Measurements from ENCODE around the gene SLC24A3.

Gene SLC24A3

GRCh38 chr20:19695081-19695480, 482.6 kb downstream of the SLC24A3 start:
- DNase-seq, result no peak

DNA sequence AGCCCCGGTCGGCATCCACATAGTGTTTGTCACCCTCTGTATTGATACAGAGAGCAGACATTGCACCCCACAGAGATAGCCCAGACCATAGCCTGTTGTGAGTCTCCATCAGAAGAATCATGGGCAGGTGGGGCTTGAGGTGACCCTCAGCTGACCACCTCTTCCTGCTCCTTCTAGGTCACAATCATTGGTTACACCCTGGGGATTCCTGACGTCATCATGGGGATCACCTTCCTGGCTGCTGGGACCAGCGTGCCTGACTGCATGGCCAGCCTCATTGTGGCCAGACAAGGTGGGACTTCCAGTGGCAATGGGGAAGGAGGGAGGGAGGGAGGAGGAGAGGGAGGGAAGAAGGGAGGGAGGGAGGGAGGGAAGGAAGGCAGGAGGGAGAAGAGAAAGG, 484.2 kb downstream of the SLC24A3 start:
- no peak for DNase-seq

DNA sequence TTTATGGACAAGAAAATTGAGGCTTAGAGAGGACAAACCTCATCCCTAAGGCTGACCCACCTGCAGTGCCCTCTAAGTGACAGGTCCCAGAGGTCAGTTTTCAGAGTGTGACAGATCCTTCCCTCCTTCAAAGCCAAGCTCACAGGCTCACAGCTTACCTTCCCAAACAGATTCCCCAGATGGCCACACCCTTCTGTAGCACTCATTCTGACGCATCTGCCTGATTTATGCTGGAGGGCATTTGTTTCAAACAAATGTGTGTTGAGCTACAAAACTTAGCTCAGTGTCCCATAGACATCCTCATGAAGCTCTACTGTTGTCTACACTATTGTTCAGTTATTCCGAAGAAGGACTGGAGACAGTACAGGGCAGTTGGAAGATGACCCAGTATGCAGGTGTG, 485.0 kb downstream of the SLC24A3 start:
- DNase-seq, result no peak

- DNase-seq, result no peak
Measured at GRCh38 chr20:19699180-19699971, 486.9 kb downstream of the SLC24A3 start.

GRCh38 chr20:19701429-19701828, 489.0 kb downstream of the SLC24A3 start:
- DNase-seq, result no peak

GRCh38 chr20:19706463-19706862, 494.0 kb downstream of the SLC24A3 start:
- no peak for DNase-seq

- no peak for DNase-seq
Measured at GRCh38 chr20:19709635-19710335, 497.3 kb downstream of the SLC24A3 start.

- no peak for DNase-seq
Measured at GRCh38 chr20:19710336-19711120, 498.1 kb downstream of the SLC24A3 start.

DNA sequence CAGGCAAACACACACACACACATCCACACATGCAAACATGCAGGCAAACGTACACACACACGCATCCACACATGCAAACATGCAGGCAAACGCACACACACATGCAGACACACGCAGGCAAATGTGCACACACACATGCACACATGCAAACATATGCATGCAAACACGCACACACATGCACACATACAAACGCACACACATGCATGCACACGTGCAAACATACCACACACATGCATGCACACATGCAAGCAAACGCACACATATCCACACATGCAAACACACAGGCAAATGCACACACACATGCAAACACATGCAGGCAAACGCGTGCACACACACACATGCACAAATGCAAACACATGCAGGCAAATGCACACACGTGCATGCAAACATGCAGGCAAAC, 498.7 kb downstream of the SLC24A3 start:
- no peak for DNase-seq

DNA sequence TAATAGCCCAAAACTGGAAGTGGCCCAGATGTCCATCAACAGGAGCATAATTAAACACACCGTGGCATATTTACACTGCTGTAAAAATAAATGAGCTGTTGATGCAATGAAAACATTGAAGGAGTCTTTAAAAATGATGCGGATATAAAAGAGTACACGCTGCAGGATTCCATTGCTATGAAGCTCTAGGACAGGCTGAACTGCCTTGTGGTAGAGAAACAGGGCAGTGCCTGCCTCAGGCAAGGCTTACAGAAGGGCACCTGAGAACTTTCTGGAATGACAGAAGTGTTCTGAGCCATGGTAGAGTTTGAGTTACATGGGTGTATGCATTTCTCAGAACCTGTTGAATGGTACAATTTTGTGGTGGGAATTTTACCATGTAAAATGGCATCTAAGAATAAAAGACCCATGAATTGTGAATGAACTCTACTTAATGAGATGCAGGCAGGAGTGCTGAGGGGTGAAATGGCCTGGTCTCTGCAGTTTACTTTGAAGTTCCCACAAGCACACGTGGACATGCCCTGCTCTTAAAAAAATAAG, 500.3 kb downstream of the SLC24A3 start:
- DNase-seq, result no peak

DNA sequence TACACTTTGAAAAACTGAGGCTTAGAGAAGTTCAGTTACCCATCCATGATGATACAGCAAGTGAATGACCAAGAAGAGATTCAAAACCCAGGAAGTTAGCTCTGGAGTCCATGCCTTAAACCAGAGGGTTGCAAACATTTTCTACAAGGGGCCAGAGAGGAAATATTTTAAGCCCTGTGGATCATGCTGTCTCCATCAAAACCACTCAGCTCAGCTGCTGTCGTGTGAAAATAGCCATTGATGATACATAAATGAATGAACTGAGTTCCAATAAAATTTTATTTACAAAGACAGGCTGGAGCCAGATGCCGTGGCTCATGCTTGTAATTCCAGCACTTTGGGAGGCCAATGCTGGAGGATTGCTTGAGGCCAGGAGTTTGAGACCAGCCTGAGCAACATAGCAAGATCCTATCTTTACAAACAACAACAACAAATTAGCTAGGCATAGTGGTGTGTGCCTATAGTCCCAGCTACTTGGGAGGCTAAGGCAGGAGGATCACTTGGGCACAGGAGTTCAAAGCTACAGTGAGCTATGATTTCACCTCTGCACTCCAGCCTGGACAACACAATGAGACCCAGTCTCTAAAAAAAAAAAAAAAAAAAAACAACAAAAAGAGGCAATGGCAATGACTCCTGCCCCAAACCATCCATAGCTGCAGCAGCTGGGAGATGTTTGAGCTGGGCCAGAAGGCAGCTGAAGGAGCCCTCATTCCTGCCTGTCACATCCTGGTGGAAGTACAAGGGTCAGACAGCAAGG, 501.6 kb downstream of the SLC24A3 start:
- DNase-seq, result no peak

DNA sequence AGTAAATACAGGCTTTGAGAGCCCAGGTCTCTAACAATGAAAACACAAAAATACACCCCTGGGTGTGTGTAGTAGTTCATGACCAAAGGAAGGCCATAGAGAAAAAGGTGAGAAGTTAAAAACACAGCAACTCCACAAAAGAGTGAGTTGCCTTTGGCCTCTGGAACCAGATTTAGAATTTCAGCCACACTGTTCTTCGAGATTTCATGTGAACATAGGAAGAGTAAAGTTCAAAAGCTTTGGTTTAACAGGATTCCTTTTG, 502.1 kb downstream of the SLC24A3 start:
- no peak for DNase-seq

DNA sequence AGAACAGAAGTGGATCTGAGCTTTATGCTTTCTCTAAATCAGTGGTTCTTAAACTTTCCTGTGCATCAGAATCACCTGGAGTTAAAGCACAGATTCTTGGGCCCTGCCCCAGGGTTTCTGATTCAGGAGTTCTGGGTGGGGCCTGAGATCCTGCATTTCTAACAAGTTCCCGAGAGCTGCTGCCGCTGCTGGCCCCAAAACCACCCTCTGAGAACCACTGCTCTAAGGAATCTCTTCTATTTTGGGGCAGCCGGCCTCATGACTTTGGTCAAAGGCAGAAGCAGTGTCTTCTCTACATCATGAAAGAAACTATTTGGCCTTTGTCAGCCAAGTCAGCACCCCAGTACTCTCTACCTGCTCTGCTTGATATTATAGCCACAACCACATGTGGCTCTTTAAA, 503.5 kb downstream of the SLC24A3 start:
- no peak for DNase-seq

DNA sequence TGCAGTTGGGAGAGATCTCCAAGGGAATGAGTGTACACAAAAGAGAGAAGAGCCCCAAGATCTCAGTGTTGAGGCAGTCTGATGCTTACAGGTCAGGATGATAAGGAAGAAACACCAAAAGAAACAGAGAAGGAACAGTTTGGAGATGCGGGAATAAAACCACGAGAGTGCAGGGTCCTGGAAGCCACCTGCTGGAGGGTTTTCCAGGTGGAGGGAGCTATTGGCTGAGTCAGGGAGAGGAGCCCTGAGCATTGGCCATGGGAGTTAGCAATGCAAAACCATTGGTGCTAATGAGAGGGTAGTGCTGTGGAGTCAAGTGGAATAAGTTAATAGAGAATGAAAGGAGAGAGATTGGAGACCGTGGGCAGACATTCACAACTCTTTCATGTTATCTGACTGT, 506.4 kb downstream of the SLC24A3 start:
- DNase-seq, result no peak

DNA sequence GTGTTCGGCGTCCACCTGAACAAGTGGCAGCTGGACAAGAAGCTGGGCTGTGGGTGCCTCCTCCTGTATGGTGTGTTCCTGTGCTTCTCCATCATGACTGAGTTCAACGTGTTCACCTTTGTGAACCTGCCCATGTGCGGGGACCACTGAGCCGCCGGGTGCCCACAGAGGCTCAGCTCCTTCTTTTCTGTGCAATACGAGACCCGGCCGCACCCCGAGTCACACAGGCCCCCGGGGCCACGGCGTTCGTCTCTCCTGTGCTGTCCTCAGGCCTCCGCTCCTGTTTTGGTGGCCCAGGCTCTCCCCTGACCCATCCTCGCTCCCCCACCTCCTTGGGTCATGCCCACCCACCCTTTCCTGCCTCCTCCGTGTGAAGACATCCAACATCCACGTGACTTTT, 508.5 kb downstream of the SLC24A3 start:
- no peak for DNase-seq

GRCh38 chr20:19723051-19723450, 510.6 kb downstream of the SLC24A3 start:
- DNase-seq, result no peak

DNA sequence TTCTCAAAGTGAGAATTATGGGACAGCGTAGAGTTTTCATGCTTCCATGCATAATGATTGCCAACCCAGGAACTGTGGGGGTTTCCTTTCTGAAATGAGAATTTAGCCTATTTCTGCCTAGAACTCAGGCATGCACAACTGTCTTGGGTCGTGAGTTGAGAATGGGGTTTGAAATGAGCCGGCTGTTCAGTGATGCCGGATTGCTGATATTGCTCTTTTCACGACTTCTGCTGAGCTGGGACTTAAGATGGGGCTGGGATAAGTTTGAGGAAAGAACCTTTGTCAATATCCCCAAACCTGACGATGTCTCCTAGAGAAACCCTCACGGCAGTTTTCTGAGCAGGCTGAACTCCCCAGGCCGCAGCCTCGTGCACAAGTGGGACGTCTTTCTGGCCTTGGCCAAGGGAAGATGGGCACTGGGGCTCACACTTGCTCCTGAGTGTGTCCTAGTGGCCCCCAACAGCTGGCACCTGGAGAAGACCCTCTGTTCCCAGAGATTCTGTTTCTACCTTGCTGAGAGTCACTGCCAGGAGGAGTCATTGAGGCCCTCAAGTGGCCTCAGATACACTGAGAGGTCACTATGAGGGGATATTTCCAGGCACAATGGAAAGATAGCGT, 511.5 kb downstream of the SLC24A3 start:
- no peak for DNase-seq

DNA sequence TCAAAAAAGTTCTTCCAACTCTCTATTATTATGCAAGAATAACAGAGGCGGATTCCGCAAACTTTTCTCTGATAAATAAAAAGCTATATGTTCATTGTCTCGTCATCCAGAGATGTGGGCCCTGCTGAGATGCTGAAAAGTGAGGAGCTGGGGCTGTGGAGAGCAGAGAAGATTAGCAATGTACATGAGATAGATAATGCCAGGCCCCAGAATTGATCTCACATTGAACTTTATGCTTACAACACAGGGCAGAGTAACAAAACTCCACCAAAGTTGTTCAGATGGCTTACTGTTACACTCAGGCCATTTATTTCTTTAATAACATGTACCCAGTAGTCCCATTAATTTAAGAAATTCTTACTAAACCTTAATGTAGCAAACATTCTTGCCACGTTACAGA, 512.9 kb downstream of the SLC24A3 start:
- no peak for DNase-seq

DNA sequence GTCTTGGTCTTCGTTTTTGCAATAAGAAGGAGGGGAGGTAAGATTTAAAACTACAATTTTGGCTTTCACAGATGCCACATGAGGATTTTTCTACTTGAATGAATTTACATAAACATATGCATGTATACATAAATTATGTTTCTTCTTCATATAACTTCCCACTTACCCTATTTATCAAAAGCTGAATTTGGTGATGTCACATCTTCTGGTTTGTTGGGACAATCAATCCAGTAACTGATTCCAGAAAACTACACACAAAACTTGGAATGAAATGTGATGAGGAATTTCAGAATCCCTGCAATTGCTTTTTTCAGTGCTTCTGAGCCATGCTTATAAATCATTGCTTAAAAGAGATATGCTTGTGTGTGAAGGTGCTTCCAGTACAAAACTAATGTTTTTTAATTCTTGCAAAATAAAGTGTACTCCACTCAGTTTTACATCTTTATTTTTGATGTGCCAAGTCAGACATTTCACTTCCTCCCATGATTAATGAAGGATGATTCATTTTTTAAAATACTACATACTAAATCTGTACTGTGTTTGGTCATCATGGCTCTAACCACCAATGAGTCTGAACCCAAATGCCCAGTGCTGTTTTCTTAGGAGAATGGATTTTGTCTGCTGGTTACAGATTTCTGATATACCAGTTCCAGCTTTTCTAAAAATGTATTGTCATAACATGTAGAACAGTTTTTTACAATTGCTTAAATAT, 513.5 kb downstream of the SLC24A3 start:
- DNase-seq, result no peak

DNA sequence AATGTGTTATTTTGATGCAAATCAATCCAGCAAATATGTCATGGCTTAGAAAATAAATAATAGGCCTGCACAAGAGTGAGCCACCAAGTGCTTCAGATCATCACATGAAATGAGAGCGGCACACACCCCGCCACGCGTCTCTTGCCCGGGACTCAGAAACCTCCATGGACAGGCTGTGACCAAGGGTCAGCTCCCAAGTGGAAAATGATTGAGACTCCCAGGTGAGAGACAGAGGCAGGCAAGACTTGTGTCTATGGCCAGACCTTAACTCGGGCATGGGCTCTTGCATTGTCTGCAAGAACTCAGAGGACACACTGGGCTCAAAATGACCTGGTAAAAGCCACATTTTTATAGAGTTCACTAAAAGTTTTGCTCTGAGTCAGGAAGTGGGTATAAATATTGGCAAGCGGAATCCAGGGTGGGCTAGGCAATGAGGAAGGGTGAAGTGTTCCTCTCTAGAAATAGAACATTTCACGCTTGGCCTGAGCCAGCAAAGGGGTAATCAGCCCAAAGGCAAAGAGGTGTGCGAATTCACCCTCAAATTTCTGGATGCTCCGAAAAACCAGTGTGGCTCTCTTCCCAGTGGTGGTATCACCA, 514.9 kb downstream of the SLC24A3 start:
- DNase-seq, result no peak

GRCh38 chr20:19729672-19730071, 517.2 kb downstream of the SLC24A3 start:
- DNase-seq, result no peak
